SKM-1 (cell line): ENCODE results near the gene RAB37.

Source experiments
- DNase-seq: peaks from one replicate; lab custom pipeline; 2025; ENCODE audit not compliant: unreplicated experiment; lab: John Stamatoyannopoulos, UW

The RAB37 gene

GRCh38 chr17:74728033-74728701, 8.9 kb upstream of the RAB37 start:
- DNase-seq = no peak

DNA sequence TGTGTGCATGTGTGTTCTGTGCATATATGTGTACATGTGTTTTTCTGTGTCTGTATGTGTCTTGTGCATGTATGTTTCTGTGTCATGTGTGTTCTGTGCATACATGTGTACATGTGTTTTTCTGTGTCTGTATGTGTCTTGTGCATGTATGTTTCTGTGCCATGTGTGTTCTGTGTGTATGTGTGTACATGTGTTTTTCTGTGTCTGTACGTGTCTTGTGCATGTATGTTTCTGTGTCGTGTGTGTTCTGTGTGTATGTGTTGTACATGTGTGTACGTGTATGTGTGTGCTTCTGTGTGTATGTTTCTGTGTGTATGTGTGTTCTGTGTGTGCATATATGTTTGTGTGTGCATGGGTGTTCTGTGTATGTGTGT, 8.4 kb upstream of the RAB37 start:
- DNase-seq = no peak

DNA sequence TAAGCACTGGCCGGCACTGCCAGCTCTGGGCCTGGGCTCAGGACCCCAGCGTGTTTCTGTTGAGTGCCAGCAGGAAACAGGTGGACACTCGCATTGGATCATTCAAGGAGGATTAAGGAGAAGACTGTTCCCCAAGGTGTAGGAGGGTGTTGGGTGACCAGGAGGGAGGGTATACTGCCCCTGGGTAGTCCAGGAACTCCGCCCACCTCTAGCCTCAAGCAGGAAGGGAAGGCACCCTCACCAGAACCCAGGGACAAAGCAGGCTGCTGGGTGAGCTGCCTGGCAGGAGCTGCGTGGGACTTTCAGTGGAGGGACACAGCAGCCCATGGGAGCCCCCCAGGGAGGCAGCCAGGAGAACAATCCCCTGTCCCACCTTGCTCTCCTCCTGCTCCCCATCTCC, 7.7 kb upstream of the RAB37 start:
- DNase-seq = no peak

DNA sequence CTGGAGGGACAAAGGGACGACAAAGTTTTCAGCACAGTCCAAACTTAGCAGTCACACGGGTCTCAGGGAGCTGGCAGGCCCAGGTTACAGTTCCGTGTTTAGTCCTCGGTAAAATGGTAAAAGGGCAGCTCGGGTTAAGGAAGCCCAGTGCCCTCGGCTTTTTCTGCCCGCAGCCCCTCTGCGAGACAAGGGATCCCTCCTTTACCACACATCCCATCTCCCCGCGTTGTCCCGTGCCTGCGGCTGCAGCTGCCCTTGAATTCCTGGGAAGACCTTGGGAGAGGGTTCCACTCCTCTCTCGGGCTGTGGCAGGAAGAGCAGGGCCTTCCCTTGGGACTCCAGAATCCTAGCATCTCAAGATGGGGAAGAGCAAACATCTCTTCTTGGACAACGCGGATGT, 7.2 kb upstream of the RAB37 start:
- DNase-seq = no peak

- peak; percentile 41 for DNase-seq
Measured at GRCh38 chr17:74730491-74731346, 6.3 kb upstream of the RAB37 start.

GRCh38 chr17:74731347-74731605, 5.8 kb upstream of the RAB37 start:
- DNase-seq = no peak

DNA sequence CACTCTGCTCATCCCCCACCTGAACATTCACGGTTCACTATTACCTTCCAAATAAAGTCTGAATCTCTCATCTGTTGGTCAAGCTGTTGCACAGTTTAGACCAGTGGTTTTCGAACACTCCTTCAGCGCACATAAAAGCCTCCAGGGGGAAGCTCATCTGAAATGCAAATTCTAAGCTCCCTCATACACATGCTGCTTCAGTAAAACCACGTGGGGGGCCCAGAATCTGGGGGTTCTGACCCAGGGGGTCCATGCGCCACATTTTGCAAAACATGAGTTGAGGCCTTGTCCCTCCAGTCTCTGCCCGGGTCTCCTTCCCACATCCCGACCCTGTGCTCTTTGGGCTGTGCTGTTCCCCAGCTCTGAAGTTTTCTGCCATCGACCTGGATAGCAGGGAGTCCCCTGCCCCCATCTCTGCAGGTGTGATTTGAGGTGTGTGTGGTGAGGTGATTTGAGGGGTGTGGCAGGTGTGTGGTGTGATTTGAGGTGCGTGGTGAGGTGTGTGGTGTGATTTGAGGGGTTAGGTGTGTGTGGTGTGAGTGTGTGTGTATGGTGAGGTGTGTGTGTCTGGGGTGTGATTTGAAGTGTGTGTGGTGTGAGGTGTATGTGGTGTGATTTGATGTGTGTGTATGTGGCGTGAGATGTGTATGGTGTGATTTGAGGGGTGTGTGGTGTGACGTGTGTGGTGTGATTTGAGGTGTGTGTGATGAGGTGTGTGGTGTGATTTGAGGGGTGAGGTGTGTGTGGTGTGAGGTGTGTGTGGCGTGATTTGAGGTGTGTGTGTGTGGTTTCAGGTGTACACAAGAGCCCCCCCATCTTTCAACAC, 4.8 kb upstream of the RAB37 start:
- no peak for DNase-seq

DNA sequence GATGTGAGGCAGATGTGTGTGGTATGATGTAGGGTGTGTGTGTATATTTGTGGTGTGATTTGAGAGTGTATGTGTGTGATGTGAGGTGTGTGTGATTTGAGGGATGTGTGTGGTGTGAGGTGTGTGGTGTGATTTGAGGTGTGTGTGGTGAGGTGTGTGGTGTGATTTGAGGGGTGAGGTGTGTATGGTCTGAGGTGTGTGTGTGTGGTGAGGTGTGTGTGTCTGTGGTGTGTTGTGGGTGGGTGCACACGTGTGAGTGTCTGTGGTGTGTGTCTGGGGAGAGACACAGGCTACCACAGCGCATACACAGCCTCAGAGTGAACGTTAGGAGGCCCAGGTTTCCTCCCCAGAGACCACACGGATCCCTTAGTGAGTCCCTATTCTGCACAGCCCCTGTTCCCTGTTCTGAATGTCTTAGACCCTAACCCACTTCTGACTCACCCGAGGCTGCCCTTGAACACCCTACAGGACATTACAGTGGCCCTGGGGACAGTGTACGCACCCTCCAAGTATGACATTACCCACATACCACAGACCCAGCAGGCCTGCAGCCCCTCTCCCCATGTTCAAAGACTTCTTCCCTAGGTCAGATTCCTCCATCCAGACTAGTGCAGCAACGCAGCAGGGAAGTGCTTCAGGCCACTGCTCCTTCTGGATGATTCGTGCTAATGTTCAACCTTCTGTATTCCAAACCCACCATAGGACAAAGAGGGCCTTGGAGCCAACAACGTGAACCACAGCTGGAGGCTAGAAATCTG, 3.5 kb upstream of the RAB37 start:
- no peak for DNase-seq

GRCh38 chr17:74734256-74734655, 2.8 kb upstream of the RAB37 start:
- no peak for DNase-seq

- no peak for DNase-seq
Measured at GRCh38 chr17:74737299-74738050, 419 bp downstream of the RAB37 start.

- peak; percentile 35 for DNase-seq
Measured at GRCh38 chr17:74738051-74738996, 1.3 kb downstream of the RAB37 start.

- no peak for DNase-seq
Measured at GRCh38 chr17:74739227-74739831, 2.3 kb downstream of the RAB37 start.

GRCh38 chr17:74740173-74740572, 3.1 kb downstream of the RAB37 start:
- DNase-seq = no peak

- DNase-seq = no peak
Measured at GRCh38 chr17:74740641-74741387, 3.8 kb downstream of the RAB37 start.

DNA sequence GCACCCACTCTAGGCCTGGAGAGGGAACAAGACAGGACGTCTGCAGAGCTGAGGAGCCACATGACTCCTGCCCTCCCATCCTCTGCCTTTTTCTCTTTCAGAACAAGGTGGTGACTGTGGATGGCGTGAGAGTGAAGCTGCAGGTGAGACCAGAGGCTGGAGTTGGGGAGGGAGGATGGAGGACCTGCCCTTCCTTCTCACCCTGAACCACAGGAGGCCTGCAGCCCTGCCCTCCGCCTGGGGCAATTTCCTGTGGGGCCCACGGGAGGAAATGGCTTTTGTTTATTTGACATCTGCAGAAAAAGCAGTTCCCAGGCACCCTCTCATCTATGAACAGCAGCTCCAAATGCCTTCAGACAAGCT, 5.1 kb downstream of the RAB37 start:
- DNase-seq = peak; percentile 68

DNA sequence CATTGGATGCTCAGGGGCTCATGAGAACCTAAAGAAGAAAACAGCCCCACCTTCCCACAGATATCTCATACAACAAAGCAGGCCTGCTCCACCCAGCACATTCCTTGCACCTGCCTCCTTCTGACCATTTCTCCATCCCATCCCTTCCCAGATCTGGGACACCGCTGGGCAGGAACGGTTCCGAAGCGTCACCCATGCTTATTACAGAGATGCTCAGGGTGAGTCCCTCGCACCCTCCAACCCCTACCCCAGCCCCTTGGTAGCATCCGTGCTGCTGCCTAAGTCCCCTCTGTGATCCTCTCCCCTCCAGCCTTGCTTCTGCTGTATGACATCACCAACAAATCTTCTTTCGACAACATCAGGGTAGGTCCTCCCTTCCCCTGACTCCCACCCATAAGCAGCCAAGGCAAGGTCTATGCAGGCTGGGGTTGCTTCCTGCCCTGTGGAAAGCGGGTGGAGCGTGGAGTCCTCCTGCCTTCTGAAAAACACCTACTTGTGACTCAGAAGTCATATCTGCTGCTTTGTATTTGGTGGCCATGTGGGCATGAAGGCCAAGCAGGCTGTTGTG, 6.0 kb downstream of the RAB37 start:
- DNase-seq = no peak

DNA sequence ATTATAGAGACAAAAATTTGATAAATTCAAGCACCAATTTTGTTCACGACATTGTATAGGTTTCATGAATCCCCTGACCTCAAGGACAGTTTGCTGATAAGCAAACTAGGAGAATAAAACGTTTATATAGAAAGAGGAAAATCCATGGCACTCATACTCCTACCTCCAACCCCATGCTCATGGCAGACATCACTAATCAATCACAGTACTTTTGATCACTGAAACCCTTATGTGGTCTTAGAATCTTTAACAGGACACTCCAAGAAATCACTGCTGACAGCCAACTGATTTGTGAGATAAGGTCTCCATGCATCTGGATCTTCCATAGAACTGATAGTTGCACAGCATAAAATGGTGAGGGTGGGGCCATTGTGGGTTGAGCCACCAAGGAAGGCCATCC, 6.7 kb downstream of the RAB37 start:
- DNase-seq = no peak

DNA sequence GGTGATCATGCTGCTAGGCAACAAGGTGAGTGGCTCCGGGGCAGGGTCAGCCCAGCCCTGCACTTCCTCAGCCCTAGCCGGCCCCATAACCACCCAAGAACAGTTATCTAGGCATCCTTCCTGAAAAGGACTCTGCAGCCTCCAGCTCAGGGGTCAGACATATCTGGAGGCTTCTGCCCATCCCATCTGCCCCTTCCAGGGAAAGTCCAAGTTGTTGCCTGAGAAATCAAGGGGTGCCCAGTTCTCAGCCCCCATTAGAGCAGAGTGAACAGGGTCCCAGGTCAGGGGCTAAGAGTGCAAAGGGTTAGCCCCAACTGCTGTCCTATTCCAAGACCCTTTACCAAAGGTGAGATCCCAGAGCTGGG, 7.3 kb downstream of the RAB37 start:
- no peak for DNase-seq
